Esophagus squamous epithelium (tissue), 4 donors: Measurements from ENCODE around the gene TCEA2.

Experiments used
- CTCF ChIP-seq, 6 experiments: fragments of 450-650 bp in 4 of 6; fragments of 200-600 bp in 2 of 6; sonication (generic) in 2 of 6; IDR thresholded peaks; one replicate each; pipeline ENCODE4 v1.5.1; 2016 to 2019; ENCODE audit warnings: antibody characterized with exemption in 6 of 6, mild to moderate bottlenecking in 4 of 6, moderate library complexity in 4 of 6
- POLR2A ChIP-seq, 4 donors: fragments of 450-650 bp; IDR thresholded peaks; one replicate each; pipeline ENCODE4 v1.6.1; 2017; ENCODE audit warnings: antibody characterized with exemption in 4 of 4, mild to moderate bottlenecking in 4 of 4, moderate library complexity in 3 of 4

GRCh38 chr20:64077094-64077493 lies 14.1 kb downstream of the TCEA2 start:
- TF ChIP-seq CTCF (IDR thresholded peaks at IDR 0.05) (no peak), POLR2A (IDR thresholded peaks at IDR 0.05) (no peak)
